GM12873 (cell line): ENCODE measurements around the gene PILRB.

ENCODE experiments used
- CTCF ChIP-seq: IDR thresholded peaks from 2 replicates; pipeline ENCODE4 v1.5.1; 2012; ENCODE audit warnings: low read depth, mild to moderate bottlenecking, moderate library complexity, low read length, control low read depth; ENCODE audit not compliant: insufficient read depth; ENCODE audit errors: missing control alignments

Gene PILRB

GRCh38 chr7:100360135-100360854, 2.4 kb downstream of the PILRB start:
- no peak for TF ChIP-seq CTCF

- TF ChIP-seq CTCF, result no peak
Measured at GRCh38 chr7:100363098-100363497, 5.2 kb downstream of the PILRB start.

DNA sequence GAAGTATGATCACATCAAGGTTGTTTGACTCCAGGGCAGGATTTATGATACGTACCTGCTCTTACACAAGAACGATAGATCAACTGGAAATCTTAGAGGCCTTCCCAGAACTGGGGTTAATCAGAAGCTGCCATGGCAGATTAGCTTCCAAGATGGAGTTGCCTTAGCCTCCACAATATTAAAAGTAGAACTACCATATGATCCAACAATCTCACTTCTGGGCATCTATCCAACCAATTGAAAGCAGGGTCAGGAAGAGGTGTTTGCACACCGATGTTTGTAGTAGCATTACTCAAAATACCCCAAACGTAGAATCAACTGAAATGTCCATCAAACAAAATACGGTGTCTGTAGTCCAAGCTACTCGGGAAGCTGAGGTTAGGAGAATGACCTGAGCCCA, 6.6 kb downstream of the PILRB start:
- TF ChIP-seq CTCF, result no peak

DNA sequence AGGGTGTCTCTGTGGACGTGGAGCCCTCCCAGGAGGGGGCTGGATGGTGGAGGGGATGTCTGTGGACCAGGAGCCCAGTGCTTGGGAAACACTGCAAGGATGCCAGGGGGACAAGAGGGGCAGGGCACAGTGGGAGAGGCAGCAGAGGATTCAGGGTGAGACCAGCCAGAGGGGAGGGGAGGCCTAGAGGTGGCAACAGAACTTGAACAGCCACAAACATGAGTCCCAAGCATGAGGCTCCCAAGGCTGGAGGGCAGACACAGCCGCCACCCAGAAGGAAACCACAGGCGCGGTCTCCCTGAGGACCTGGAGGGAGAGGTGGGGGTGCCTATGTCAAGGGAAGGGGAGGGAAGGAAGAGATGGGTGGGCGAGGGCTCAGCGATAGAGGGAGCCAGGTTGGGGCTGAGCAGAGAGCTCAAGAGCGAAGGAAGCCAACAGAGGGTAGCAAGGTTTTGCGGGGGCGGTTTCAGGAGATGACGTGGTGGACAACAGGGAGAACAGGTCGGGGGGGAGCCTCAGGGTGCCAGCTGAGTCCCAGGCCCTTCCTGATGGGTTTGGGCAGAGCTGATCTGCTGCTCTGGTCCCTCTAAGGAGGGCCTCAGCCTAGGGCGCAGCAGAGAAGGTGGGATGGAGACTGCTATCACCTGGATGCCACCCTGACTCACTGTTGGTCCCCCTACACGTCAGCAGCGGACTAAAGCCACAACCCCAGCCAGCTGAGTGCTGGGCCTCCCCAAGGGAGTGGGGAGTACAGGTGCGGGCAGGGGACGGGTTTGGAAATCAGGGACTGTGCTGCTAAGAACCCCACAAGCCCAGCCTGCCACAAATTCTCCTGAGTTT, 8.7 kb downstream of the PILRB start:
- TF ChIP-seq CTCF, result no peak

- TF ChIP-seq CTCF, result no peak
Measured at GRCh38 chr7:100367251-100367620, 9.3 kb downstream of the PILRB start.

DNA sequence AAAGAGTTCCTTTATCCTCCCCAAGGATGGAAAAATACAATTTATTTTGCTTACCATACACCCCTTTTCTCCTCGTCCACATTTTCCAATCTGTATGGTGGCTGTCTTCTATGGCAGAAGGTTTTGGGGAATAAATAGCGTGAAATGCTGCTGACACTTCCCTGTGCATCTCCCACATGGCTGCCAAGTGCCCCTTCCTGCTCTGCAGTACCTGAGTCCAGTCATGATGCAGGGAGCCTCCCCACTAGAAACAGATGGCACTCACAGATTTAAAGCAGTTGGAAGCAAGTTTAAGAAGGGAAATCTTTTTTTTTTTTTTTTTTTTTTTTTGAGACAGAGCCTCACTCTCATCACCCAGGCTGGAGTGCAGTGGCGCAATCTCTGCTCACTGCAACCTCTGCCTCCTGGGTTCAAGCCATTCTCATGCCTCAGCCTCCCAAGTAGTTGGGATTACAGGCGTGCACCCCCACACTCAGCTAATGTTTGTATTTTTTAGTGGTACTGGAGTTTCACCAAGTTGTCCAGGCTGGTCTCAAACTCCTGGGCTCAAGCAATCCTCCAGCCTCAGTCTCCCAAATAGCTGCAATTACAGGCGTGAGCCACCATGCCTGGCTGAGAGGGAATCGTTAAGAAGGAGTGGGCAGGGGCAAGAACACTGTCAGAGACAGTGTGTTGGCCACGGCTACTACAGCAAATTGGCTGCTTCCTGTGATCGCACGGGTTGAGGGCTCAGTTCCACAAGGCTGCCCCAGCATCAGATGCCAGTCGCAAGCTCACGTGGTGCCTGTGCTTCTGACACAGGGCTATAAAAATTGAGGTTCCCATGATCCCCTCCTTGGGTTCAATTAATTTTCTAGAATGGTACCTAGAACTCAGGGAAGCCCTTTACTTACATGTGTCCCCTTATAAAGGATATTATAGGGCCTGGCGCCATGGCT, 10.0 kb downstream of the PILRB start:
- peak; percentile 26 for TF ChIP-seq CTCF
